Measurements from ENCODE around the gene IL11.

IL11 gene

GRCh38 chr19:55321466-55322137 lies 48.7 kb downstream of the IL11 start:
- DNase-seq: no peak

- no peak for DNase-seq
Measured at GRCh38 chr19:55320844-55321419, 49.3 kb downstream of the IL11 start.

GRCh38 chr19:55319785-55320184 lies 50.5 kb downstream of the IL11 start:
- no peak for DNase-seq

GRCh38 chr19:55316646-55317045 lies 53.6 kb downstream of the IL11 start:
- DNase-seq: no peak

- DNase-seq: no peak
Measured at GRCh38 chr19:55315956-55316525, 54.2 kb downstream of the IL11 start.

GRCh38 chr19:55314396-55314795 lies 55.9 kb downstream of the IL11 start:
- DNase-seq: no peak

All from stimulated activated CD4-positive, alpha-beta T cell treated with anti-CD3 and anti-CD28 coated beads, Interleukin-12 subunit alpha, Interleukin-12 subunit beta, amount 100 ng/mL, for 4 hours (primary cell).